ENCODE results near the gene ATP2A2. TPM values are rescaled to one million over a fixed set of nuclear protein-coding genes. Genes with fewer than 3 reads are reported as not detected.

ATP2A2 gene
- total RNA-seq, 1 experiment from 2014 or later = 239 TPM

- Histone ChIP-seq H3K27me3 (ENCODE audit: insufficient read depth, low read length) (no peaks in the 10 kb centered on the region), H3K79me2 (ENCODE audit: insufficient read depth, low read length) (peaks cover 33% of the 10 kb centered on the region), H3K9me3 (ENCODE audit: control insufficient read depth in 1 of 2, insufficient read depth in 1 of 2, low read depth in 1 of 2, low read length in 2 of 2) (no peaks in the 10 kb centered on the region), H3K9ac (ENCODE audit: low read length) (peak overlapping the region; percentile 95), H2AFZ (ENCODE audit: low read depth, low read length, poor library complexity, severe bottlenecking) (no peak overlapping the region), H3K4me3 (replicated peaks in 1 of 2; ENCODE audit: low read depth in 1 of 2, low read length in 2 of 2) (peak overlapping the region; percentile 65 to 87), H4K20me1 (ENCODE audit: insufficient read depth) (peaks cover 18% of the 10 kb centered on the region; the same call in 1 of the 2 replicates), H3K9me2 (ENCODE audit: insufficient read depth) (no peaks in the 10 kb centered on the region), H3K27ac (ENCODE audit: low read depth, low read length) (no peak overlapping the region), H3K4me1 (ENCODE audit: control insufficient read depth in 1 of 2, insufficient read depth in 2 of 2, low read length in 2 of 2) (peaks cover 12 to 25% of the 10 kb centered on the region in 2 experiments), H3K36me3 (ENCODE audit: control insufficient read depth in 1 of 2, insufficient read depth in 2 of 2, low read length in 2 of 2) (peaks cover 10 to 23% of the 10 kb centered on the region in 2 experiments), H3K4me2 (ENCODE audit: low read length) (peak overlapping the region; percentile 89)
- intact Hi-C loops (cut with micrococcal nuclease) = no loop called here
- TF ChIP-seq RAD21 (IDR thresholded peaks at IDR 0.05; ENCODE audit: low read depth) (no peak), EGR1 (IDR thresholded peaks at IDR 0.05; ENCODE audit: low read depth) (no peak), CEBPB (IDR thresholded peaks at IDR 0.05; ENCODE audit: low read depth) (no peak), ATF3 (IDR thresholded peaks at IDR 0.05) (no peak), YY1 (IDR thresholded peaks at IDR 0.05; ENCODE audit: extremely low read depth, insufficient replicate concordance, low read depth, low read length) (no peak), ELF1 (IDR thresholded peaks at IDR 0.05; ENCODE audit: borderline replicate concordance, low read depth) (no peak), ZNF274 (IDR thresholded peaks at IDR 0.05; ENCODE audit: low read depth, low read length) (no peak), ZBTB33 (IDR thresholded peaks at IDR 0.05; ENCODE audit: extremely low read depth, insufficient replicate concordance, low read length) (no peak), EZH2 (IDR thresholded peaks at IDR 0.05) (no peak)
- CTCF ChIA-PET = interaction anchor here (1.0 to 1.4 kb wide), 3 partner anchors 9 to 178 kb away, joined by 3 read pairs; no protein-coding TSS in a partner anchor
- ATAC-seq = no peak
- POLR2A ChIA-PET = interaction anchor here (0.7 to 1.9 kb wide), 6 partner anchors 9 to 178 kb away, joined by 3 to 10 read pairs (median 3); no protein-coding TSS in a partner anchor
- no TSS peak for BruUV-seq (replicated peaks)
- DNase-seq (ENCODE audit: low read depth, low spot score) = no peak
- RAD21 ChIA-PET (ENCODE audit: low non-redundant PET in 1 of 2, low total read pairs in 2 of 2, uncharacterized antibody in 2 of 2, unreplicated experiment in 2 of 2) = interaction anchor here in 1 of 2 experiments (0.8 kb wide), 1 partner anchor 10 kb away, joined by 3 read pairs; no protein-coding TSS in a partner anchor
Observed at GRCh38 chr12:110279566-110280375, 1.3 kb upstream of the ATP2A2 start.
